ENCODE data around the gene SLC17A7.

The SLC17A7 gene

GRCh38 chr19:49391581-49392399 is 49.5 kb downstream of the SLC17A7 start:
- H3K36me3 ChIP-seq (ENCODE audit: insufficient read depth, insufficient read length, low read length), result no peaks in the 10 kb centered on the region
- H3K9ac ChIP-seq (ENCODE audit: insufficient read length, low read depth), result no peak overlapping the region
- H3K27me3 ChIP-seq (ENCODE audit: insufficient read depth, insufficient read length), result no peaks in the 10 kb centered on the region
- H3K4me3 ChIP-seq (ENCODE audit: insufficient read length, low read depth), result no peak overlapping the region
- H3K4me1 ChIP-seq (ENCODE audit: insufficient read depth, insufficient read length), result peaks cover 14% of the 10 kb centered on the region
- DNase-seq (ENCODE audit: low read depth, low spot score), result peak; percentile 40
- TF ChIP-seq SUZ12 (IDR thresholded peaks at IDR 0.05; ENCODE audit: extremely low read depth, insufficient read depth, insufficient read length), result no peak
- no peak for TF ChIP-seq YY1 (IDR thresholded peaks at IDR 0.05; ENCODE audit: insufficient read depth, insufficient read length)
- no peak for TF ChIP-seq ZNF274 (IDR thresholded peaks at IDR 0.05; ENCODE audit: low read depth, low read length)
- H3K9me3 ChIP-seq (ENCODE audit: insufficient read depth, low read length), result no peaks in the 10 kb centered on the region

- H3K36me3 ChIP-seq (ENCODE audit: insufficient read depth, insufficient read length, low read length), result no peaks in the 10 kb centered on the region
- no peak overlapping the region for H3K9ac ChIP-seq (ENCODE audit: insufficient read length, low read depth)
- H3K4me3 ChIP-seq (ENCODE audit: insufficient read length, low read depth), result no peak overlapping the region
- peaks cover 14% of the 10 kb centered on the region for H3K4me1 ChIP-seq (ENCODE audit: insufficient read depth, insufficient read length)
- no peaks in the 10 kb centered on the region for H3K9me3 ChIP-seq (ENCODE audit: insufficient read depth, low read length)
- TF ChIP-seq SUZ12 (IDR thresholded peaks at IDR 0.05; ENCODE audit: extremely low read depth, insufficient read depth, insufficient read length) (no peak), YY1 (IDR thresholded peaks at IDR 0.05; ENCODE audit: insufficient read depth, insufficient read length) (no peak), ZNF274 (IDR thresholded peaks at IDR 0.05; ENCODE audit: low read depth, low read length) (no peak)
- DNase-seq (ENCODE audit: low read depth, low spot score), result no peak
- H3K27me3 ChIP-seq (ENCODE audit: insufficient read depth, insufficient read length), result no peaks in the 10 kb centered on the region
Observed at GRCh38 chr19:49390929-49391359, 50.4 kb downstream of the SLC17A7 start.

GRCh38 chr19:49390131-49390928 is 51.0 kb downstream of the SLC17A7 start:
- Histone ChIP-seq H3K4me3 (ENCODE audit: insufficient read length, low read depth) (no peak overlapping the region), H3K27me3 (ENCODE audit: insufficient read depth, insufficient read length) (no peaks in the 10 kb centered on the region), H3K9ac (ENCODE audit: insufficient read length, low read depth) (no peak overlapping the region)

GRCh38 chr19:49389406-49389805 is 51.9 kb downstream of the SLC17A7 start:
- H3K4me3 ChIP-seq (ENCODE audit: insufficient read length, low read depth), result no peak overlapping the region
- no peak overlapping the region for H3K9ac ChIP-seq (ENCODE audit: insufficient read length, low read depth)
- no peaks in the 10 kb centered on the region for H3K36me3 ChIP-seq (ENCODE audit: insufficient read depth, insufficient read length, low read length)
- no peaks in the 10 kb centered on the region for H3K9me3 ChIP-seq (ENCODE audit: insufficient read depth, low read length)
- H3K4me1 ChIP-seq (ENCODE audit: insufficient read depth, insufficient read length), result peaks cover 10% of the 10 kb centered on the region
- H3K27me3 ChIP-seq (ENCODE audit: insufficient read depth, insufficient read length), result no peaks in the 10 kb centered on the region
- TF ChIP-seq YY1 (IDR thresholded peaks at IDR 0.05; ENCODE audit: insufficient read depth, insufficient read length), result no peak
- no peak for TF ChIP-seq ZNF274 (IDR thresholded peaks at IDR 0.05; ENCODE audit: low read depth, low read length)
- TF ChIP-seq SUZ12 (IDR thresholded peaks at IDR 0.05; ENCODE audit: extremely low read depth, insufficient read depth, insufficient read length), result no peak
- DNase-seq (ENCODE audit: low read depth, low spot score), result no peak

More at GRCh38 chr19:49390131-49390928, 51.0 kb downstream of the SLC17A7 start:
- Histone ChIP-seq H3K36me3 (ENCODE audit: insufficient read depth, insufficient read length, low read length) (no peaks in the 10 kb centered on the region), H3K9me3 (ENCODE audit: insufficient read depth, low read length) (no peaks in the 10 kb centered on the region), H3K4me1 (ENCODE audit: insufficient read depth, insufficient read length) (peaks cover 13% of the 10 kb centered on the region)
- no peak for DNase-seq (ENCODE audit: low read depth, low spot score)
- no peak for TF ChIP-seq ZNF274 (IDR thresholded peaks at IDR 0.05; ENCODE audit: low read depth, low read length)

- DNase-seq (ENCODE audit: low read depth, low spot score), result peak; percentile 25
- Histone ChIP-seq H3K9ac (ENCODE audit: insufficient read length, low read depth) (no peak within 1 kb of the TSS), H3K4me1 (ENCODE audit: insufficient read depth, insufficient read length) (peaks cover 5% of the 10 kb centered on the region)
Observed at GRCh38 chr19:49387936-49388372, 53.4 kb downstream of the SLC17A7 start, which contains the start of gene KASH5. KASH5 (plus strand) TSS chr19:49388249; CDS start chr19:49390884, 2,635 bp downstream.

GRCh38 chr19:49383599-49383998 is 57.7 kb downstream of the SLC17A7 start:
- Histone ChIP-seq H3K4me1 (ENCODE audit: insufficient read depth, insufficient read length) (no peaks in the 10 kb centered on the region), H3K27me3 (ENCODE audit: insufficient read depth, insufficient read length) (no peaks in the 10 kb centered on the region), H3K9me3 (ENCODE audit: insufficient read depth, low read length) (peaks cover 11% of the 10 kb centered on the region), H3K4me3 (ENCODE audit: insufficient read length, low read depth) (no peak overlapping the region), H3K36me3 (ENCODE audit: insufficient read depth, insufficient read length, low read length) (no peaks in the 10 kb centered on the region), H3K9ac (ENCODE audit: insufficient read length, low read depth) (no peak overlapping the region)
- TF ChIP-seq YY1 (IDR thresholded peaks at IDR 0.05; ENCODE audit: insufficient read depth, insufficient read length), result no peak
- TF ChIP-seq ZNF274 (IDR thresholded peaks at IDR 0.05; ENCODE audit: low read depth, low read length), result no peak
- no peak for TF ChIP-seq SUZ12 (IDR thresholded peaks at IDR 0.05; ENCODE audit: extremely low read depth, insufficient read depth, insufficient read length)
- no peak for DNase-seq (ENCODE audit: low read depth, low spot score)

More at GRCh38 chr19:49387936-49388372, 53.4 kb downstream of the SLC17A7 start, which contains the start of gene KASH5:
- Histone ChIP-seq H3K27me3 (ENCODE audit: insufficient read depth, insufficient read length) (no peaks in the 10 kb centered on the region), H3K4me3 (ENCODE audit: insufficient read length, low read depth) (no peak within 1 kb of the TSS), H3K9me3 (ENCODE audit: insufficient read depth, low read length) (0 out of 2 replicates have a peak, but pooled peaks cover under 1% of the 10 kb centered on the region), H3K36me3 (ENCODE audit: insufficient read depth, insufficient read length, low read length) (no peaks in the 10 kb centered on the region)
- no peak for TF ChIP-seq SUZ12 (IDR thresholded peaks at IDR 0.05; ENCODE audit: extremely low read depth, insufficient read depth, insufficient read length)
- no peak for TF ChIP-seq YY1 (IDR thresholded peaks at IDR 0.05; ENCODE audit: insufficient read depth, insufficient read length)
- TF ChIP-seq ZNF274 (IDR thresholded peaks at IDR 0.05; ENCODE audit: low read depth, low read length), result no peak

GRCh38 chr19:49382639-49383038 is 58.7 kb downstream of the SLC17A7 start:
- Histone ChIP-seq H3K9me3 (ENCODE audit: insufficient read depth, low read length) (peaks cover 11% of the 10 kb centered on the region), H3K4me1 (ENCODE audit: insufficient read depth, insufficient read length) (no peaks in the 10 kb centered on the region), H3K36me3 (ENCODE audit: insufficient read depth, insufficient read length, low read length) (no peaks in the 10 kb centered on the region), H3K4me3 (ENCODE audit: insufficient read length, low read depth) (no peak overlapping the region), H3K9ac (ENCODE audit: insufficient read length, low read depth) (no peak overlapping the region), H3K27me3 (ENCODE audit: insufficient read depth, insufficient read length) (no peaks in the 10 kb centered on the region)
- no peak for DNase-seq (ENCODE audit: low read depth, low spot score)
- TF ChIP-seq SUZ12 (IDR thresholded peaks at IDR 0.05; ENCODE audit: extremely low read depth, insufficient read depth, insufficient read length) (no peak), YY1 (IDR thresholded peaks at IDR 0.05; ENCODE audit: insufficient read depth, insufficient read length) (no peak), ZNF274 (IDR thresholded peaks at IDR 0.05; ENCODE audit: low read depth, low read length) (no peak)

Data from NT2/D1 (cell line).